Panc1 (cell line): Measurements from ENCODE around the gene ZNF593. TPM values are rescaled to one million over a fixed set of nuclear protein-coding genes. Genes with fewer than 3 reads are reported as not detected.

ENCODE experiments used
- ATAC-seq: fragments of 200-7000 bp; cut with Tn5 transposase; 2 replicates; pipeline ENCODE4 v1.9.1; 2020; ENCODE audit warnings: mild to moderate bottlenecking, moderate library complexity
- BruUV-seq: library from RNA; stranded (reverse); fragments of 400-500 nt; replicated peaks from 2 replicates; lab custom pipeline; 2021; lab: Mats Ljungman, UMichigan
- CTCF ChIA-PET: fragments of 300-600 bp; sonication (Branson Sonifier 250); formaldehyde crosslinking; loops from one replicate; lab custom pipeline; 2022; ENCODE audit warnings: antibody characterized with exemption; lab: Charles Lee
- POLR2A ChIA-PET: fragments of 300-600 bp; sonication (Branson Sonifier 250); formaldehyde crosslinking; loops from one replicate; lab custom pipeline; 2022; ENCODE audit warnings: antibody characterized with exemption; lab: Charles Lee
- DNase-seq: peaks from one replicate; pipeline ENCODE4 v3.0.0-alpha.2; 2010; ENCODE audit warnings: low read depth, low spot score
- H3K27ac ChIP-seq: 2 replicates; pipeline ENCODE4 v1.5.1; 2011; ENCODE audit warnings: mild to moderate bottlenecking, low read length, inconsistent platforms
- H3K27me3 ChIP-seq: fragments of 200-500 bp; sonication (Bioruptor generic); 2 replicates; pipeline ENCODE4 v1.6.0; 2014; ENCODE audit warnings: low read length, inconsistent platforms; ENCODE audit not compliant: control insufficient read depth, insufficient read depth
- H3K36me3 ChIP-seq: fragments of 200-500 bp; sonication (Bioruptor generic); 2 replicates; pipeline ENCODE4 v1.5.1; 2014; ENCODE audit warnings: inconsistent platforms, mild to moderate bottlenecking, low read length, moderate library complexity; ENCODE audit not compliant: control insufficient read depth, insufficient read depth
- H3K4me1 ChIP-seq: 2 replicates; pipeline ENCODE4 v1.5.1; 2011; ENCODE audit warnings: inconsistent platforms, mild to moderate bottlenecking, low read length, moderate library complexity; ENCODE audit not compliant: control insufficient read depth, insufficient read depth
- H3K4me3 ChIP-seq, 2 experiments: 2 replicates each; pipeline ENCODE4 v1.5.1; 2011 to 2012; ENCODE audit warnings: low read depth in 2 of 2, low read length in 2 of 2, mild to moderate bottlenecking in 2 of 2, inconsistent platforms in 1 of 2, moderate library complexity in 1 of 2
- H3K9me3 ChIP-seq: fragments of 200-500 bp; sonication (Bioruptor generic); 2 replicates; pipeline ENCODE4 v1.5.1; 2014; ENCODE audit warnings: low read depth, mild to moderate bottlenecking, inconsistent platforms, low read length, moderate library complexity; ENCODE audit not compliant: control insufficient read depth, insufficient read depth
- CTCF ChIP-seq: fragments of 450-650 bp; IDR thresholded peaks from 2 replicates; pipeline ENCODE4 v1.5.1; 2017; ENCODE audit warnings: mild to moderate bottlenecking
- POLR2AphosphoS5 ChIP-seq: IDR thresholded peaks from 2 replicates; pipeline ENCODE4 v1.6.1; 2012; ENCODE audit warnings: mild to moderate bottlenecking, low read depth, low read length, moderate library complexity
- REST ChIP-seq, 2 experiments: IDR thresholded peaks; 2 replicates each; pipeline ENCODE4 v1.6.1; 2011 to 2012; ENCODE audit warnings: low read depth in 2 of 2, control low read depth in 1 of 2, low read length in 1 of 2, mild to moderate bottlenecking in 1 of 2, moderate library complexity in 1 of 2; ENCODE audit not compliant: insufficient read depth in 1 of 2
- SIN3A ChIP-seq: IDR thresholded peaks from 2 replicates; pipeline ENCODE4 v1.6.1; 2012; ENCODE audit warnings: low read depth, mild to moderate bottlenecking, low read length, moderate library complexity, borderline replicate concordance; ENCODE audit not compliant: insufficient read depth
- TCF7L2 ChIP-seq: IDR thresholded peaks from 2 replicates; pipeline ENCODE4 v1.6.1; 2011; ENCODE audit warnings: mild to moderate bottlenecking, low read depth, low read length, inconsistent platforms
- in situ Hi-C: cut with HindIII; loops from 2 replicates; pipeline ENCODE4 v1.10.0; 2016; ENCODE audit warnings: low sequenced_read_pairs, low pct_unique_long_range_greater_than_20kb
- intact Hi-C: fragments of 100-400 bp; cut with micrococcal nuclease; formaldehyde crosslinking; loops from one replicate; pipeline ENCODE4 v1.10.0; 2022; ENCODE audit not compliant: unreplicated experiment
- total RNA-seq: library from RNA; stranded (reverse); gene quantifications from one replicate; pipeline ENCODE4 v1.2.1, GENCODE V29; 2021; ENCODE audit not compliant: unreplicated experiment

The ZNF593 gene
- total RNA-seq, 1 experiment from 2014 or later: 108 TPM

- Histone ChIP-seq H3K27me3 (no peaks in the 10 kb centered on the region), H3K36me3 (no peaks in the 10 kb centered on the region), H3K4me1 (peaks cover 31% of the 10 kb centered on the region), H3K9me3 (no peaks in the 10 kb centered on the region), H3K27ac (peak overlapping the region; percentile 80), H3K4me3 (peak overlapping the region in 1 of 2 experiments; percentile 10; a peak in 1 of 4 replicates)
- intact Hi-C loops: no loop called here
- in situ Hi-C loops: no loop called here
- TF ChIP-seq TCF7L2 (no peak), POLR2AphosphoS5 (no peak), CTCF (no peak), SIN3A (no peak), REST (IDR thresholded peaks at IDR 0.05; ENCODE audit: insufficient read depth in 1 of 2, low read depth in 2 of 2, low read length in 1 of 2) (no peak)
- BruUV-seq: no TSS peak
- no peak for DNase-seq
- ChIA-PET POLR2A (interaction anchor here (0.6 to 0.7 kb wide), 2 partner anchors 81 to 124 kb away, joined by 3 to 5 read pairs; no protein-coding TSS in a partner anchor), CTCF (interaction anchor here (0.6 to 1.3 kb wide), 2 partner anchors 18 to 231 kb away, joined by 3 to 8 read pairs; no protein-coding TSS in a partner anchor)
- peak; percentile 69 for ATAC-seq
Measured at GRCh38 chr1:26126321-26127084, 43.2 kb upstream of the ZNF593 start.

GRCh38 chr1:26127235-26128163, 42.2 kb upstream of the ZNF593 start:
- Histone ChIP-seq H3K27me3 (no peaks in the 10 kb centered on the region), H3K9me3 (no peaks in the 10 kb centered on the region), H3K36me3 (no peaks in the 10 kb centered on the region), H3K4me1 (peaks cover 22% of the 10 kb centered on the region), H3K27ac (peak overlapping the region; percentile 80), H3K4me3 (no peak overlapping the region)
- in situ Hi-C loops: no loop called here
- TF ChIP-seq REST (IDR thresholded peaks at IDR 0.05; ENCODE audit: insufficient read depth in 1 of 2, low read depth in 2 of 2, low read length in 1 of 2): no peak
- TF ChIP-seq SIN3A: no peak
- no peak for TF ChIP-seq POLR2AphosphoS5
- no peak for TF ChIP-seq CTCF
- no peak for TF ChIP-seq TCF7L2
- CTCF ChIA-PET: interaction anchor here (1.3 kb wide), 1 partner anchor 17 kb away, joined by 8 read pairs; no protein-coding TSS in a partner anchor
- POLR2A ChIA-PET: no interaction called here
- no peak for DNase-seq
- BruUV-seq: no TSS peak
- intact Hi-C loops: no loop called here
- ATAC-seq: no peak
